ENCODE measurements around the gene LMO3.

- TF ChIP-seq ZFP30 (CRISPR knock-in tag; IDR thresholded peaks at IDR 0.05) (no peak), SNAI2 (CRISPR knock-in tag; IDR thresholded peaks at IDR 0.05) (no peak), OSR1 (CRISPR knock-in tag; IDR thresholded peaks at IDR 0.05) (no peak), BACH2 (CRISPR knock-in tag; IDR thresholded peaks at IDR 0.05; ENCODE audit: borderline replicate concordance) (no peak)
Measured at GRCh38 chr12:16509411-16509810, 96.6 kb downstream of the LMO3 start.

Measured in SK-N-SH treated with all-trans-retinoic acid at 6 μM for 48 hours (cell line).